Thyroid gland (tissue), 4 donors: Measurements from ENCODE around the gene NEDD4L. TPM values are rescaled to one million over a fixed set of nuclear protein-coding genes. Genes with fewer than 3 reads are reported as not detected.

Experiments used
- DNase-seq, 2 donors: peaks; one replicate each; pipeline ENCODE4 v3.0.0-alpha.2; 2019
- H3K27ac ChIP-seq, 3 donors: fragments of 200-600 bp; sonication (generic); 1 replicate in 2 of 3; 2 replicates in 1 of 3; pipeline ENCODE4 v1.5.1; 2016 to 2019; ENCODE audit warnings: mild to moderate bottlenecking in 1 of 3, moderate library complexity in 1 of 3
- H3K27me3 ChIP-seq: fragments of 200-600 bp; sonication (generic); one replicate; pipeline ENCODE4 v1.5.1; 2019
- H3K36me3 ChIP-seq, 2 donors: fragments of 200-600 bp; sonication (generic); one replicate each; pipeline ENCODE4 v1.5.1; 2016 to 2019
- H3K4me1 ChIP-seq, 2 donors: fragments of 200-600 bp; sonication (generic); one replicate each; pipeline ENCODE4 v1.5.1; 2017 to 2019
- H3K4me3 ChIP-seq, 3 donors: fragments of 200-600 bp; sonication (generic); replicated peaks in 1 of 3; 1 replicate in 2 of 3; 2 replicates in 1 of 3; pipeline ENCODE4 v1.5.1; 2016; ENCODE audit warnings: mild to moderate bottlenecking in 1 of 3
- H3K9me3 ChIP-seq: fragments of 200-600 bp; sonication (generic); one replicate; pipeline ENCODE4 v1.5.1; 2017
- POLR2A ChIP-seq, 2 donors: fragments of 450-650 bp; IDR thresholded peaks; one replicate each; pipeline ENCODE4 v1.6.1; 2017; ENCODE audit warnings: antibody characterized with exemption in 2 of 2, mild to moderate bottlenecking in 2 of 2, moderate library complexity in 1 of 2
- WGBS, 2 donors: methylation state at CpG; one replicate each; pipeline ENCODE4 v1.1.5; 2017; 5-methylcytosine and 5-hydroxymethylcytosine counted together
- intact Hi-C: fragments of 100-400 bp; cut with DNase I; formaldehyde crosslinking; loops from one replicate; pipeline ENCODE4 v1.15.1; 2023
- total RNA-seq, 4 donors: library from RNA; depleted of rRNA; stranded (reverse); fragments of >200 nt; gene quantifications; one replicate each; pipeline ENCODE4 v1.2.3, GENCODE V29; 2016
- TF ChIP-seq, protein P1 (sequence below), 6 experiments: fragments of 200-600 bp in 3 of 6; fragments of 450-650 bp in 3 of 6; sonication (generic) in 3 of 6; IDR thresholded peaks; one replicate each; pipeline ENCODE4 v1.5.1; 2016 to 2019; ENCODE audit warnings: antibody characterized with exemption in 6 of 6, mild to moderate bottlenecking in 2 of 6, inconsistent platforms in 1 of 6, moderate library complexity in 1 of 6

NEDD4L gene
- total RNA-seq, 4 donors from 2014 or later = 61.5 to 105 (median 78.0) TPM

GRCh38 chr18:58361212-58361611 is 317.2 kb downstream of the NEDD4L start:
- 76 to 89% methylated on average over 5 of the region's 5 CpGs for WGBS, 2 donors
- H3K27ac ChIP-seq = peak overlapping the region; percentile 86 to 97 (median 93)
- no peak overlapping the region for H3K4me3 ChIP-seq
- DNase-seq = no peak
- peaks cover 29 to 34% of the 10 kb centered on the region in 2 donors for H3K4me1 ChIP-seq
- TF ChIP-seq POLR2A (IDR thresholded peaks at IDR 0.05) = no peak
- TF ChIP-seq, protein P1, sequence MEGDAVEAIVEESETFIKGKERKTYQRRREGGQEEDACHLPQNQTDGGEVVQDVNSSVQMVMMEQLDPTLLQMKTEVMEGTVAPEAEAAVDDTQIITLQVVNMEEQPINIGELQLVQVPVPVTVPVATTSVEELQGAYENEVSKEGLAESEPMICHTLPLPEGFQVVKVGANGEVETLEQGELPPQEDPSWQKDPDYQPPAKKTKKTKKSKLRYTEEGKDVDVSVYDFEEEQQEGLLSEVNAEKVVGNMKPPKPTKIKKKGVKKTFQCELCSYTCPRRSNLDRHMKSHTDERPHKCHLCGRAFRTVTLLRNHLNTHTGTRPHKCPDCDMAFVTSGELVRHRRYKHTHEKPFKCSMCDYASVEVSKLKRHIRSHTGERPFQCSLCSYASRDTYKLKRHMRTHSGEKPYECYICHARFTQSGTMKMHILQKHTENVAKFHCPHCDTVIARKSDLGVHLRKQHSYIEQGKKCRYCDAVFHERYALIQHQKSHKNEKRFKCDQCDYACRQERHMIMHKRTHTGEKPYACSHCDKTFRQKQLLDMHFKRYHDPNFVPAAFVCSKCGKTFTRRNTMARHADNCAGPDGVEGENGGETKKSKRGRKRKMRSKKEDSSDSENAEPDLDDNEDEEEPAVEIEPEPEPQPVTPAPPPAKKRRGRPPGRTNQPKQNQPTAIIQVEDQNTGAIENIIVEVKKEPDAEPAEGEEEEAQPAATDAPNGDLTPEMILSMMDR (IDR thresholded peaks at IDR 0.05) = no peak
- intact Hi-C loops = no loop called here
- no peaks in the 10 kb centered on the region for H3K27me3 ChIP-seq
- H3K9me3 ChIP-seq = no peaks in the 10 kb centered on the region
- peaks cover 0 to 2% of the 10 kb centered on the region in 2 donors for H3K36me3 ChIP-seq

DNA sequence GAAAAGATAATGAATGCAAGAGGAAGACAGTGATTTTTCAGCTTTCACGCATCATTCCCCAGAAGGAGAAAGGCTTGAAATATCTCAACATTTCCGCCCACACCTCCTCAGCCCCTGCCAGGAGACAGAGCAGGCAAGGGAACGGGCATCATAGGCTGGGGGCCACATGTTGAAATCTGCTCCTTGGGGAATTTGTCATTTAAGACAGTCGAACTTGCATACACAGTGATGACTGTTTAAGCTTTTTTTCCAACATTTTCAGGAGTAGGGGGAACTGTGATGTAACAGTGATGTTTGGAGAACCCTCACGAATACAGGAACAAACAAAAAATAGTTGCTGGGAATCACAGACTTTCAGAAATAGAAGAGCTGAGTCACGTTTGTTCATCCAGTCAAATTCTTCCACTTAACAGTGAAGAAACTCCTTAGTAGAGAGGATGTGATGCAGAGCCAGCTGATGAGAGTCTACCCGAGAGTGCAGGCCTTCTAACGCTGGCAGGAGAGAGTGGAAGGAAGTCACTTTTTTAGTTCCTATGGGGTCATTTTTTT is 318.1 kb downstream of the NEDD4L start:
- Histone ChIP-seq H3K4me1 (peaks cover 29 to 34% of the 10 kb centered on the region in 2 donors), H3K4me3 (no peak overlapping the region), H3K27ac (peak overlapping the region; percentile 86 to 97 (median 93)), H3K9me3 (no peaks in the 10 kb centered on the region), H3K27me3 (no peaks in the 10 kb centered on the region), H3K36me3 (peaks cover 0 to 11% of the 10 kb centered on the region in 2 donors)
- intact Hi-C loops = no loop called here
- 11 to 12% methylated on average over 8 of the region's 8 CpGs for WGBS, 2 donors
- DNase-seq = peak; percentile 74 to 78
- no peak for TF ChIP-seq POLR2A (IDR thresholded peaks at IDR 0.05)
- TF ChIP-seq, protein P1 (IDR thresholded peaks at IDR 0.05) = no peak

DNA sequence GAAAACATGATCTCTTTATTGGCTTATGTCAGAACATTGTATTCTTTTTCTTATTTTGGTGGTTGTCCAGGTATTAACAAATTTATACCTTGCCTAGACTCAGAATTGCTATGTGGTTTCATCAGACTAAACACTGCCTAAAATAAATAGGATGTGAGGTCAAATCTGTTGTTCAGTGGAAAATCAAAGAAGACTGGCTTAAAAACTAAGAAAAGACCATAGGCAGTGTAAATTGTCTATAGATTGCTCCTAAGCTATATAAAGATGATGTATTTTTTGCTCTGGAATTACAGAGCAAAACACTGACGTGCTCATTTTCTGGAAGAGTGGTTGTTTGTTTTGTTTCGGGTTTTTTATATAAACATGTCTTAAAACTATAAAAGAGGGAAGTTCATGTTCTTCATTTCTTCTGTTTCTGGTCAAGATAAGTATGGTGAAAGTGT is 318.8 kb downstream of the NEDD4L start:
- 33 to 42% methylated on average over 2 of the region's 2 CpGs for whole genome bisulfite sequencing, 2 donors
- Histone ChIP-seq H3K27me3 (no peaks in the 10 kb centered on the region), H3K4me1 (peaks cover 29 to 34% of the 10 kb centered on the region in 2 donors), H3K36me3 (peaks cover 0 to 13% of the 10 kb centered on the region in 2 donors), H3K4me3 (no peak overlapping the region), H3K9me3 (no peaks in the 10 kb centered on the region), H3K27ac (peak overlapping the region; percentile 86 to 97 (median 93))
- TF ChIP-seq, protein P1 (IDR thresholded peaks at IDR 0.05) = no peak
- no peak for TF ChIP-seq POLR2A (IDR thresholded peaks at IDR 0.05)
- DNase-seq = no peak
- intact Hi-C loops = no loop called here

DNA sequence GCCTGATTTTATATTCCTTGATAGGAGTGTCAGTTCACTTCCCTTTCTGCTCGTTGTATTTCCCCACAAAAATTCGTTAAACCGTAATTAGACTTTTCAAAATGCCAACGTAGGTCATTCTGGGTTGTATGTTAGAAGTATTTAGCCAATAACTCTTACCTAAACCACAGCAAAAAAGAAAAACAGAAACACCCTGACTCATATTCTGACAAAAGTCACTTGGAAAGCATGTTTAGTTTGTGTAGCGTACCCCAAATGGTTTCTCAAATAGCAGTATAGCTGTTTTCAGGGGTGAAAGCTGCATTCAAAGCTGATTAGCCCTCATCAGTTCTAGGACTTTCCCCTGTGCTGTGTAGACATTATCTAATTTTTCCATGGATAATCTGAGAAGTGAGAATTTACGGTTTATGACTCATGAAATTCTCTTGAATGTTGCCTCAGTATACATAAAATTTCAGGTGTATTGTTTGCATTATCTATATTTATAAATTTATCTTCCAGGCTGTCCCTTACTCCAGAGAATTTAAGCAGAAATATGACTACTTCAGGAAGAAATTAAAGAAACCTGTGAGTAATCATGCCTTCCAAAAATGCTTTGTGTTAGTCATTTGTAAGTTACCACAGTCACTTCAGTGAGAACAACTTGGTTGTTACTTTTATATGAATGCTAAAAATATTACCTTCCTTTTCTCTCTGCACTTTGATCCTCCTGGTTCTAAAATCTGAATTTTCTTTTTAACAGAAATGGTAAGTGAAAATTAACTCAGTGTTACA is 319.9 kb downstream of the NEDD4L start:
- H3K36me3 ChIP-seq = peaks cover 0 to 13% of the 10 kb centered on the region in 2 donors
- H3K27me3 ChIP-seq = no peaks in the 10 kb centered on the region
- no peak for DNase-seq
- H3K4me1 ChIP-seq = peaks cover 29 to 34% of the 10 kb centered on the region in 2 donors
- intact Hi-C loops = no loop called here
- no peak for TF ChIP-seq POLR2A (IDR thresholded peaks at IDR 0.05)
- TF ChIP-seq, protein P1 (IDR thresholded peaks at IDR 0.05) = no peak
- no peak overlapping the region for H3K4me3 ChIP-seq
- peak overlapping the region; percentile 86 to 97 (median 93) for H3K27ac ChIP-seq
- 94% methylated on average over 6 of the region's 6 CpGs for WGBS, 2 donors
- no peaks in the 10 kb centered on the region for H3K9me3 ChIP-seq
